Fibroblast of skin of abdomen (primary cell): ENCODE measurements around the gene CBS.
"Not testable (repeated sequence)": the region's sequence is repeated elsewhere in the genome, so short reads cannot be mapped to it uniquely, and the experiment has no call there.

Experiments
- DNase-seq: peaks from one replicate; pipeline ENCODE4 v3.0.0-alpha.2; 2013

The CBS gene

GRCh38 chr21:43068065-43068464, 7.6 kb downstream of the CBS start:
- not testable (repeated sequence) for DNase-seq

- DNase-seq, result not testable (repeated sequence)
Measured at GRCh38 chr21:43066690-43067089, 8.9 kb downstream of the CBS start.

GRCh38 chr21:43065991-43066390, 9.6 kb downstream of the CBS start:
- DNase-seq, result not testable (repeated sequence)

GRCh38 chr21:43064265-43064917, 11.2 kb downstream of the CBS start:
- DNase-seq, result not testable (repeated sequence)

DNA sequence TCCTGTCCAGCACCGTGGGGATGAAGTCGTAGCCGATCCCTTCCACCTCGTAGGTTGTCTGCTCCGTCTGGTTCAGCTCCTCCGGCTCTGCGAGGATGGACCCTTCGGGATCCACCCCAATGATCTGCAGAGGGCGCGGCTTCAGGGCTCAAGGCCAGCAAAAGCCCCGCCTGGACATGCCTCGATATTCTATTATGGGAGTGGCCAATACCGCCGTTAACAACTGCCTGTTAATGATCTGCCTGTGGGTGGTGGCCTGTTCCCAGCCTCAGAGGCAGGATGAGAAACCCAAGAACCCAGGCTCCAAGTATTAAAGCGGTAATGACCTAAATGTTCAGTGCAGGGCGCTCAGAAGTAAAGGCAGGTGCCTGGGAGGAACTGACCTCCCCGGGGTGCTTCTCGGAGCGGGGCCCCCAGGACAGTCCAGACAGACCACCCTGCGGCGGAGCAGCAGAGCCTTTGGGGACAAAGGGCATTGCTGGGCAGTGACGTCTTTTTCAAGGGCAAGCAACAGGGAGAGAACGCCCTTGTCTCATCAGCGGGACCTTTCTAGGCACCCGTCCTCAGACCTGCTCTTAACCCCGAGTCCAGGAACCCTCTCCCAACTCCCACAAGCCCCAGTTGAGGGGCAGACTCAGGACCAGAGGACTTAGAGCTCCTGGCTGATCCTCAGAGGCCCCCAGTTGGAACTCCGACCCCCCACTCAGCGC, 12.5 kb downstream of the CBS start:
- DNase-seq, result not testable (repeated sequence)

- not testable (repeated sequence) for DNase-seq
Measured at GRCh38 chr21:43053112-43053511, 22.5 kb downstream of the CBS start.

DNA sequence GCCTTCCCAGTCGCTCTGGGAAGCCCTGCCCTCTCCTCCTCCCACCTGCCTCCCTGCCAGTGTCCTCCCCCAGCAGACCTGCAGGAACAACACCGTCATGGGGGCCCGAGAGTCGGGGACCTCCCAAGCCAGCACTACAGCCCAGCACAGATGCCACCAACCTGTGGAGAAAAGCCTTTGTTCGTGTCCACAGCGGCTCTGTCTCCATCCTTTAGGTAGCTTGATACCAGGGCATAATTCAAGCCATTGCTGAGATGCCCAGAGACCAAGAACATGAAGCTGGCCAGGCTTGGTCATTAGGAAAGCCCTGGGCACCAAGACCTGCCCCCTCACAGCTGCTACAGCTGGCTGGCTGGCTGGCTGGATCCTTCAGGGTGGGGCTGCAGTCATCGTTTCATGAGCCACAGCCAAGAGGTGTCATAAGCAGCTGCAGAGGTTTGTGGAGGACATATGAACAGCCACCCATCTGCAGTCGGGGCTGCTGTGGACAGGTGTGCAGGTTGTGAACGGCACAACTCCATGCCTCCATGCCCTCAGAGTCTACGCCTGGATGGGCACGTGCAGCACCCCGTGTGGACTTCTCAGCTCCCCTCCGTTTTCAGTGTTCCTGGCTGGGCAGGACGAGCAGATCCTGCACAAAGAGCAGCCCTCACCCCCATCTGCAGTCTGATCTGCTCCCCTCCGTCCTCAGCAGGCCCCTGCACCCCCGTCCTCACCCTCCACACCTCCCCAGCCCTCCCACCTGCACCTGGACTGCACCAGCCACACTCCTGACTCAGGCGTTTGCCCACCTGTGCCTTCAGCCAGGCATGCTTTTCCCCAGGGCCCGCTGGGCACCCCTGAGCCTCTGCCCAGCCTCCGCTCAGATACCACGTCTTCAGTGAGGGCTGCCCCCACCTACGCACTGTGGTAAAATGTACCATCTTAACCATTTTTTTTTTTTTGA, 29.5 kb downstream of the CBS start:
- not testable (repeated sequence) for DNase-seq

DNA sequence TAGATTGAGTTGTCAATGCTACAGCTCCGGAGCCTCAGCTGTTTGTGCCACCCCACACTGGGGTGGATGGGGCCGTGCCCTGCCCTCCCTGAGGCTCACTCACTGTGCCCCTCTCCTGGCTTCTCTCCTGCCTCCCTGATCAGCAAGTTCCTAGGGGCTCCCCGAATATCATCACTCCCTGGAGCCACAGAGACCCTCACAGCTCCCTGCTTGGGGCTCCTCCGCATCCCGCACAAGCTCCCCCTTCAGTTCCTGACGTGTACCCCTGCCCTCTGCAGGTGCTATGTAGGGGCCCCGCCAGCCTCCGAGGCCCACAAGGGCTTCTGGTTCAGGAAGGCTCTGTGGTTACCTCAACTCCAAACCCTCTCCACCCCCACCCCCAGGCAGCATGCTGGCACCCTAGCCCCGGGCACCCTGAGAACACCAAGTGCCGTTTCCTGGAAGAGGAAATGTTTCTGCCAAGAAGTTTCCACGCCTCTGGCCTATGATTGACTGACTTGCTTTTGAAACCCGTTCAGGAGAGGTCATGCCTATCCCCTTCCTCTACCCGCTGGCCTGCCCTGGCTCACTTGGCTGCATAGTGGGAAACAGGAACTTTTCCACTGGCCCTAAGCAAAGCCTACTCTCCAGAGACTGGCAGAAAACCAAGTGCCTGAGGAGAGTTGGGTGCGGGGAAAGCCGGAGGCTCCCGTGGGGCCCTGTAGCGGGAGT, 30.3 kb downstream of the CBS start:
- not testable (repeated sequence) for DNase-seq

DNA sequence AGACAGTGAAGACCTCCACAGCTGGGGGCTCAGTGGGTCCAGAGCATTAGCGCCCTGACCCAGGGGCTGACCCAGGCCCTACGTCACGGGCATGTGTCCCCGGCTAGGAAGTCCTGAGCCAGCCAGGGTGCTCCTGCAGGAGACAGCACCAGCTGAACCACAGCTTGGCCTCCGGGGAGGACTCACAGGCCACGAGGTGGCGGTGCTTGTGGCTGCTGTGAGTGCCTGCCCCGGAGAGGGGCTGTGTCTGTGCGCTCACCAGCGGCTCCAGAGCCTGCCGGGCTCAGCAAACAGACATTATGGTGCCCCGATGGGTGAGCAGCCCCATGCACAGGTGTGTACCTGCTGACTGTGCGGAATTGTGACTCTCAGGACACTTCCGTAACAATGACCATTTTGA, 31.1 kb downstream of the CBS start:
- DNase-seq, result not testable (repeated sequence)

- DNase-seq, result not testable (repeated sequence)
Measured at GRCh38 chr21:43043291-43043690, 32.3 kb downstream of the CBS start.

DNA sequence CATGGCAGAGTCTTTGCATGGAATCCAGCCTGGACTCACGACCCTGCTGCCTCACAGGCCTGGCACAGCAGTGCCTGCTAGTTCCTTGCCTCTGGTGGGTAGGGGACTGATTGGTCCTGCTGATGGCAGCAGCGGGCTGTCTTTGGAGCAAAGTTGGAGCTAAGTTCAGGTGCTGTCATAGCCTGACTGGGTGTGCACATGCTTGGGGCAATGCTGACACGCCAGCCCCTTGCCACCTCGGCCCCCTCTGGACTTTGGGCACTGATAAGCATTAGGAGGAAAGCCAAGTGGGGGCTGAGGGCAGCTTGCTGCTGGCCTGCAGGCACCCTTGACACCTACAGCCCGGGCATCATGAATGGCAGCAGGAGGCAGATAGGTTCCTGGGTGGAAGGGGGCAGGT, 33.5 kb downstream of the CBS start:
- not testable (repeated sequence) for DNase-seq

DNA sequence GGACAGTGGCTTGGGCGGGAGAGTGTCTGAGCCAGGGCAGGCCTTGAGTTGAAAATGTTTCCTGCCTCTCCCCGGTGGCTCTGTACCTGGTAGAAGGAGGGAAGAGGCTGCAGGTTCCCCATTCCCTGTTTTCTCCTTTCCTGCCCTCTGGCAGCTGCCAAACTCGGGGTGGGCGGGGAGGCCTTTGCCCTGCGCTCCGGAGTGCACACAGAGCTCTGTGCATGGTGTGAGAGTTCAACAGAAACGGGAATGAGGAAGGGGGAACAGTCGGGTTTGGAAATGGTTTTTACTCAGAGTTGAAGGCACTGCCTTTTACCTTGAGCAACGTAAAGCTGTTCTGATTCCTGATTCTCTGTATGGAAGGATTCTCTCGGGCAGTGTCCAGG, 37.0 kb downstream of the CBS start:
- DNase-seq, result not testable (repeated sequence)

- not testable (repeated sequence) for DNase-seq
Measured at GRCh38 chr21:43037918-43038658, 37.5 kb downstream of the CBS start.

- not testable (repeated sequence) for DNase-seq
Measured at GRCh38 chr21:43036889-43037288, 38.7 kb downstream of the CBS start.

GRCh38 chr21:43034826-43035225, 40.8 kb downstream of the CBS start:
- no peak for DNase-seq

GRCh38 chr21:43034101-43034500, 41.5 kb downstream of the CBS start:
- DNase-seq, result peak; percentile 3

- DNase-seq, result no peak
Measured at GRCh38 chr21:43031121-43031619, 44.5 kb downstream of the CBS start.

DNA sequence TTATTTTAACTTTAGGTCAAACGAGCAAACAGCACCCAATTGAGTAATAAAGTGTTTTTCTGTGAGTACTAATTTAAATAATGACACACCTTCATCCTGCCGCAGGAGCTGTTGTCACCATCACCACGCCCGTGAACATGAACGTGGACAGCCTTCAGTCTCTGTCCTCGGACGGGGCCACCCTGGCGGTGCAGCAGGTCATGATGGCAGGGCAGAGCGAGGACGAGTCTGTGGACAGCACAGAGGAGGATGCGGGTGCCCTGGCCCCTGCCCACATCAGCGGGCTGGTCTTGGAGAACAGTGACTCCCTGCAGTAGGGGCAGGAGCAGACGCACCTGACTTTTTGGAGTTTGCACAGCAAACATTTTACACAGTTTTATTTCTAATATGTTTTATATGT, 45.9 kb downstream of the CBS start:
- no peak for DNase-seq

GRCh38 chr21:43027846-43028731, 47.5 kb downstream of the CBS start:
- no peak for DNase-seq

DNA sequence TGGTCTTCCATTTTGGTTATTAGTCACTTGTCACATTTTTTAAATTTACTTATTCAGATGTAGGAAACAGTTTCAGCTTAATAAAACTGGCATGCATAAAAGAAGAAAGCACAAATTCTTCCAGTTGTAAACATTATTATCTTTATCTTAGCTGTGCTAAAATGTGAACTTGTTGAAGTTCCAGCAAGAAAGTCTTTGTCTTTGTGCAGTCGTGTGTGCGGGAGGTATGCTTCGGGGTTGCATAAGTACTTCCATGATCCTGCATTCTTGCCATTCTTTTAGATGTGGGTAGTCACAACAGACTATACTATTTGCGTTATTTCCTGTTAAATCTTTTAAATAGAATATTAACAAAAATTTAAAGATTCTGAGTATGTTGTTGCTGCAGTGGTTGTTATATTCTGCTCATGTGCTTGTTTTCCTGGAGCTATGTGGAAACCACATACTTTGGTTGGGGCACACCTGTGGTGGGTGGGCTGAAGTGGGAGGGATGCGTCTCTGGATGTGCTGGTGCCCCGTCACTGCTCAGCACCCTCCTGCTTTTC, 49.9 kb downstream of the CBS start:
- peak; percentile 77 for DNase-seq
